ENCODE measurements around the gene HCAR1. TPM values are rescaled to one million over a fixed set of nuclear protein-coding genes. Genes with fewer than 3 reads are reported as not detected.
"Not testable (repeated sequence)": the region's sequence is repeated elsewhere in the genome, so short reads cannot be mapped to it uniquely, and the experiment has no call there.

The HCAR1 gene
- total RNA-seq, 2 experiments from 2014 or later, result 0.08 to 0.15 TPM

- CTCF ChIA-PET, POLR2A ChIA-PET: not testable (repeated sequence)
Measured at GRCh38 chr12:122680989-122681388, 49.7 kb downstream of the HCAR1 start.

DNA sequence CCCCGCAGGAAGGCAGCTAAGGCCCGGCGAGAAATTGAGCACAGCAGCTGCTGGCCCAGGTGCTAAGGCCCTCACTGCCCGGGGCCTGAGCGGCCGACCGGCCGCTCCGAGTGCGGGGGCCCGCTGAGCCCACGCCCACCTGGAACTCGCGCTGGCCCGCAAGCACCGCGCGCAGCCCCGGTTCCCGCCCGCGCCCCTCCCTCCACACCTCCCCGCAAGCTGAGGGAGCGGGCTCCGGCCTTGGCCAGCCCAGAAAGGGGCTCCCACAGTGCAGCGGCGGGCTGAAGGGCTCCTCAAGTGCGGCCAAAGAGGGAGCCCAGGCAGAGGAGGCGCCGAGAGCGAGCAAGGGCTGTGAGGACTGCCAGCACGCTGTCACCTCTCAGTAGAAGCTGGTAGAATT lies 53.9 kb downstream of the HCAR1 start:
- CTCF ChIA-PET, POLR2A ChIA-PET: not testable (repeated sequence)

Other genes with a start within 250 kb of the HCAR1 start
- gene ZCCHC8, start 229.9 kb downstream of the HCAR1 start, total RNA-seq, result 10 to 100 TPM; 35.2 to 37.6 TPM
- 10 to 100 TPM; 84.1 to 89.4 TPM for gene RSRC2, start 203.9 kb downstream of the HCAR1 start, total RNA-seq
- gene KNTC1, start 203.6 kb downstream of the HCAR1 start, total RNA-seq, result 10 to 100 TPM; 90.7 to 97.8 TPM
- gene HCAR2, start 27.5 kb downstream of the HCAR1 start, total RNA-seq, result not detected
- gene HCAR3, start 14.0 kb downstream of the HCAR1 start, total RNA-seq, result not detected
- gene DENR, start 22.0 kb upstream of the HCAR1 start, total RNA-seq, result 10 to 100 TPM; 76.4 to 78.8 TPM
- under 1 TPM; 0.36 to 0.57 TPM for gene CCDC62, start 43.7 kb upstream of the HCAR1 start, total RNA-seq
- 10 to 100 TPM; 23.0 to 23.1 TPM for gene HIP1R, start 104.6 kb upstream of the HCAR1 start, total RNA-seq
- gene VPS37B, start 165.3 kb upstream of the HCAR1 start, total RNA-seq, result 10 to 100 TPM; 20.1 to 20.7 TPM
- 1 to 10 TPM; 4.5 to 4.8 TPM for gene ABCB9, start 235.6 kb upstream of the HCAR1 start, total RNA-seq
- gene OGFOD2, start 244.4 kb upstream of the HCAR1 start, total RNA-seq, result 10 to 100 TPM; 28.7 to 30.8 TPM
- gene ARL6IP4, start 249.8 kb upstream of the HCAR1 start, total RNA-seq, result 100 to 1,000 TPM; 172 to 180 TPM

Data from activated CD8-positive, alpha-beta memory T cell treated with anti-CD3 and anti-CD28 coated beads for 36 hours (primary cell).